HCT116 (cell line): ENCODE results near the gene LY9. TPM values are rescaled to one million over a fixed set of nuclear protein-coding genes. Genes with fewer than 3 reads are reported as not detected.

Experiments used
- ATAC-seq: fragments of 200-7000 bp; cut with Tn5 transposase; 2 replicates; pipeline ENCODE4 v1.9.1; 2020; ENCODE audit warnings: mild to moderate bottlenecking, moderate library complexity
- BruUV-seq: library from RNA; stranded (reverse); fragments of 400-500 nt; replicated peaks from 2 replicates; lab custom pipeline; 2021; lab: Mats Ljungman, UMichigan
- CTCF ChIA-PET: fragments of 300-600 bp; sonication (Branson Sonifier 250); formaldehyde crosslinking; loops from one replicate; lab custom pipeline; 2021; ENCODE audit warnings: antibody characterized with exemption; lab: Charles Lee
- POLR2A ChIA-PET: fragments of 300-600, 350-600 bp; sonication (Branson Sonifier 250); formaldehyde crosslinking; loops from one replicate; lab custom pipeline; 2021; ENCODE audit warnings: antibody characterized with exemption; lab: Charles Lee
- RAD21 ChIA-PET, 2 experiments: fragments of 300-600 bp; sonication (Branson Sonifier 250); formaldehyde crosslinking; loops; one replicate each; lab custom pipeline; 2023; ENCODE audit warnings: low total read pairs in 2 of 2; ENCODE audit not compliant: uncharacterized antibody in 2 of 2, unreplicated experiment in 2 of 2, low non-redundant PET in 1 of 2; lab: Charles Lee
- DNase-seq: peaks from one replicate; pipeline ENCODE4 v3.0.0-alpha.2; 2010; ENCODE audit warnings: low read depth, low spot score
- H2AFZ ChIP-seq: fragments of 200-600 bp; shearing (Covaris generic), sonication (generic); 2 replicates; pipeline ENCODE4 v1.6.1; 2017; ENCODE audit warnings: low read depth, mixed run types, mixed read lengths, antibody characterized with exemption, low read length; ENCODE audit not compliant: poor library complexity, severe bottlenecking
- H3K27ac ChIP-seq: 2 replicates; pipeline ENCODE4 v1.5.1; 2012; ENCODE audit warnings: low read depth, low read length
- H3K27me3 ChIP-seq: fragments of 200-600 bp; sonication (generic); 2 replicates; pipeline ENCODE4 v1.6.1; 2016; ENCODE audit warnings: mixed run types, low read length, mixed read lengths; ENCODE audit not compliant: insufficient read depth
- H3K36me3 ChIP-seq, 2 experiments: fragments of 200-500 bp in 1 of 2; fragments of 200-600 bp in 1 of 2; sonication (Bioruptor generic) in 1 of 2; sonication (generic) in 1 of 2; 2 replicates each; pipeline versions ENCODE4 v1.5.1 to v1.6.1; 2014 to 2016; ENCODE audit warnings: low read length in 2 of 2, inconsistent platforms in 1 of 2, mixed read lengths in 1 of 2, mixed run types in 1 of 2; ENCODE audit not compliant: insufficient read depth in 2 of 2, control insufficient read depth in 1 of 2
- H3K4me1 ChIP-seq, 2 experiments: fragments of 200-600 bp in 1 of 2; sonication (generic) in 1 of 2; 2 replicates each; pipeline versions ENCODE4 v1.5.1 to v1.6.1; 2012 to 2017; ENCODE audit warnings: low read length in 2 of 2, inconsistent platforms in 1 of 2, mild to moderate bottlenecking in 1 of 2, mixed read lengths in 1 of 2, mixed run types in 1 of 2, moderate library complexity in 1 of 2; ENCODE audit not compliant: insufficient read depth in 2 of 2, control insufficient read depth in 1 of 2
- H3K4me2 ChIP-seq: fragments of 200-600 bp; sonication (generic); 2 replicates; pipeline ENCODE4 v1.6.1; 2017; ENCODE audit warnings: mixed run types, low read length, mixed read lengths
- H3K4me3 ChIP-seq, 2 experiments: fragments of 200-600 bp in 1 of 2; sonication (generic) in 1 of 2; replicated peaks in 1 of 2; 2 replicates each; pipeline ENCODE4 v1.5.1; 2011 to 2016; ENCODE audit warnings: low read length in 2 of 2, control low read depth in 1 of 2, low read depth in 1 of 2, mild to moderate bottlenecking in 1 of 2, mixed read lengths in 1 of 2, mixed run types in 1 of 2
- H3K79me2 ChIP-seq: fragments of 200-600 bp; sonication (generic); 2 replicates; pipeline ENCODE4 v1.6.1; 2017; ENCODE audit warnings: mild to moderate bottlenecking, mixed run types, low read length, moderate library complexity, mixed read lengths; ENCODE audit not compliant: insufficient read depth
- H3K9ac ChIP-seq: fragments of 200-600 bp; sonication (generic); 2 replicates; pipeline ENCODE4 v1.6.1; 2016; ENCODE audit warnings: low read length, mixed read lengths
- H3K9me2 ChIP-seq: fragments of 200-600 bp; sonication (generic), shearing (Covaris generic); 2 replicates; pipeline ENCODE4 v1.6.1; 2017; ENCODE audit warnings: mixed run types, mild to moderate bottlenecking, moderate library complexity; ENCODE audit not compliant: insufficient read depth
- H3K9me3 ChIP-seq, 2 experiments: fragments of 200-500 bp in 1 of 2; fragments of 200-600 bp in 1 of 2; sonication (Bioruptor generic) in 1 of 2; sonication (generic) in 1 of 2; 2 replicates each; pipeline ENCODE4 v1.6.1; 2014 to 2017; ENCODE audit warnings: low read length in 2 of 2, mixed read lengths in 2 of 2, inconsistent platforms in 1 of 2, low read depth in 1 of 2, mild to moderate bottlenecking in 1 of 2, mixed run types in 1 of 2, moderate library complexity in 1 of 2; ENCODE audit not compliant: control insufficient read depth in 1 of 2, insufficient read depth in 1 of 2
- H4K20me1 ChIP-seq: fragments of 200-600 bp; sonication (generic), shearing (Covaris generic); 2 replicates; pipeline ENCODE4 v1.6.1; 2017; ENCODE audit warnings: mixed run types, mild to moderate bottlenecking, moderate library complexity; ENCODE audit not compliant: insufficient read depth
- EGR1 ChIP-seq: IDR thresholded peaks from 2 replicates; pipeline ENCODE4 v1.6.1; 2012; ENCODE audit warnings: low read depth
- ELF1 ChIP-seq: IDR thresholded peaks from 2 replicates; pipeline ENCODE4 v1.6.1; 2012; ENCODE audit warnings: low read depth, borderline replicate concordance
- POLR2AphosphoS5 ChIP-seq: IDR thresholded peaks from 2 replicates; pipeline ENCODE4 v1.6.1; 2011; ENCODE audit warnings: mild to moderate bottlenecking, low read depth, low read length, moderate library complexity
- SIN3A ChIP-seq: IDR thresholded peaks from 2 replicates; pipeline ENCODE4 v1.6.1; 2012; ENCODE audit warnings: low read depth
- SP1 ChIP-seq: IDR thresholded peaks from 2 replicates; pipeline ENCODE4 v1.6.1; 2012; ENCODE audit warnings: low read depth
- intact Hi-C: fragments of 100-400 bp; cut with micrococcal nuclease; formaldehyde crosslinking; loops from 2 replicates; pipeline ENCODE4 v1.10.0; 2022
- total RNA-seq: library from RNA; stranded (reverse); gene quantifications from one replicate; pipeline ENCODE4 v1.2.1, GENCODE V29; 2021; ENCODE audit not compliant: unreplicated experiment
- TF ChIP-seq, protein P1 (sequence below): IDR thresholded peaks from 2 replicates; pipeline ENCODE4 v1.6.1; 2012; ENCODE audit warnings: low read depth
- TF ChIP-seq, protein P2 (sequence below): IDR thresholded peaks from 2 replicates; pipeline ENCODE4 v1.6.1; 2012

The LY9 gene
- total RNA-seq, 1 experiment from 2014 or later: 0.22 TPM

DNA sequence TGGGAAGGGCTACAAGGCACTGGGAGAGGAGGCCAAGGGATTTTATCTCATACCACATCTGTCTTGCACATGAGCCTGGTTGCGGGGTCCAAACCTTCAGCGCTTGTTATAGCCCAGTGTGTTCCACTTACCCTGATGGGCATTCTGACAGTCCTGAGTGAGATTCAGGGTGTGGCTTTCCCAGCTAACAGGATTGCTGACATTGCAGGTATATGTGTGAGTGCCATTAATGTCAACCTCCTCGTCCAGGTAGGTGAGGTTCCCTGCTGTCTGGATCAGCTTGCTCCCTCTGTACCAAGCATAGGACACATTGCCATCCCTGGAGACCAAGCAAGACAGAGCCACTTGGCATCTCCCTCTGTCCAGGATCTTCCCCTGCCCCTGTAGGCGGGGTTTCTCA is 45.1 kb downstream of the LY9 start (continued):
- TF ChIP-seq, protein P1, sequence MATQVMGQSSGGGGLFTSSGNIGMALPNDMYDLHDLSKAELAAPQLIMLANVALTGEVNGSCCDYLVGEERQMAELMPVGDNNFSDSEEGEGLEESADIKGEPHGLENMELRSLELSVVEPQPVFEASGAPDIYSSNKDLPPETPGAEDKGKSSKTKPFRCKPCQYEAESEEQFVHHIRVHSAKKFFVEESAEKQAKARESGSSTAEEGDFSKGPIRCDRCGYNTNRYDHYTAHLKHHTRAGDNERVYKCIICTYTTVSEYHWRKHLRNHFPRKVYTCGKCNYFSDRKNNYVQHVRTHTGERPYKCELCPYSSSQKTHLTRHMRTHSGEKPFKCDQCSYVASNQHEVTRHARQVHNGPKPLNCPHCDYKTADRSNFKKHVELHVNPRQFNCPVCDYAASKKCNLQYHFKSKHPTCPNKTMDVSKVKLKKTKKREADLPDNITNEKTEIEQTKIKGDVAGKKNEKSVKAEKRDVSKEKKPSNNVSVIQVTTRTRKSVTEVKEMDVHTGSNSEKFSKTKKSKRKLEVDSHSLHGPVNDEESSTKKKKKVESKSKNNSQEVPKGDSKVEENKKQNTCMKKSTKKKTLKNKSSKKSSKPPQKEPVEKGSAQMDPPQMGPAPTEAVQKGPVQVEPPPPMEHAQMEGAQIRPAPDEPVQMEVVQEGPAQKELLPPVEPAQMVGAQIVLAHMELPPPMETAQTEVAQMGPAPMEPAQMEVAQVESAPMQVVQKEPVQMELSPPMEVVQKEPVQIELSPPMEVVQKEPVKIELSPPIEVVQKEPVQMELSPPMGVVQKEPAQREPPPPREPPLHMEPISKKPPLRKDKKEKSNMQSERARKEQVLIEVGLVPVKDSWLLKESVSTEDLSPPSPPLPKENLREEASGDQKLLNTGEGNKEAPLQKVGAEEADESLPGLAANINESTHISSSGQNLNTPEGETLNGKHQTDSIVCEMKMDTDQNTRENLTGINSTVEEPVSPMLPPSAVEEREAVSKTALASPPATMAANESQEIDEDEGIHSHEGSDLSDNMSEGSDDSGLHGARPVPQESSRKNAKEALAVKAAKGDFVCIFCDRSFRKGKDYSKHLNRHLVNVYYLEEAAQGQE: no peak
- TF ChIP-seq SP1 (no peak), SIN3A (no peak), ELF1 (no peak), EGR1 (no peak)
- TF ChIP-seq, protein P2, sequence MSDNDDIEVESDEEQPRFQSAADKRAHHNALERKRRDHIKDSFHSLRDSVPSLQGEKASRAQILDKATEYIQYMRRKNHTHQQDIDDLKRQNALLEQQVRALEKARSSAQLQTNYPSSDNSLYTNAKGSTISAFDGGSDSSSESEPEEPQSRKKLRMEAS: no peak

GRCh38 chr1:160844447-160845232 is 48.7 kb downstream of the LY9 start:
- POLR2A ChIA-PET: no interaction called here
- Histone ChIP-seq H3K9me3 (no peaks in the 10 kb centered on the region), H3K36me3 (no peaks in the 10 kb centered on the region), H3K4me2 (no peak overlapping the region)
- no peak for DNase-seq
- no peak for TF ChIP-seq POLR2AphosphoS5
- TF ChIP-seq, all 23 proteins: peak for 0
- no peak for ATAC-seq
- Histone ChIP-seq H3K27ac (no peak overlapping the region), H2AFZ (no peak overlapping the region), H3K27me3 (no peaks in the 10 kb centered on the region), H3K79me2 (no peaks in the 10 kb centered on the region), H3K4me3 (no peak overlapping the region), H4K20me1 (no peaks in the 10 kb centered on the region), H3K9me2 (no peaks in the 10 kb centered on the region), H3K9ac (no peak overlapping the region), H3K4me1 (no peaks in the 10 kb centered on the region)
- no TSS peak for BruUV-seq
- intact Hi-C loops: no loop called here
- RAD21 ChIA-PET: no interaction called here
- CTCF ChIA-PET: interaction anchor here (1.2 kb wide), 2 partner anchors 10 to 106 kb away, joined by 3 to 7 read pairs; no protein-coding TSS in a partner anchor
